Measurements from ENCODE around the gene SFTA2. TPM values are rescaled to one million over a fixed set of nuclear protein-coding genes. Genes with fewer than 3 reads are reported as not detected.

SFTA2 gene
- total and polyA plus RNA-seq, 9 of the 15 experiments (the other 6 are each of a cell fraction or from before 2014, with no cell fraction given), result not detected

DNA sequence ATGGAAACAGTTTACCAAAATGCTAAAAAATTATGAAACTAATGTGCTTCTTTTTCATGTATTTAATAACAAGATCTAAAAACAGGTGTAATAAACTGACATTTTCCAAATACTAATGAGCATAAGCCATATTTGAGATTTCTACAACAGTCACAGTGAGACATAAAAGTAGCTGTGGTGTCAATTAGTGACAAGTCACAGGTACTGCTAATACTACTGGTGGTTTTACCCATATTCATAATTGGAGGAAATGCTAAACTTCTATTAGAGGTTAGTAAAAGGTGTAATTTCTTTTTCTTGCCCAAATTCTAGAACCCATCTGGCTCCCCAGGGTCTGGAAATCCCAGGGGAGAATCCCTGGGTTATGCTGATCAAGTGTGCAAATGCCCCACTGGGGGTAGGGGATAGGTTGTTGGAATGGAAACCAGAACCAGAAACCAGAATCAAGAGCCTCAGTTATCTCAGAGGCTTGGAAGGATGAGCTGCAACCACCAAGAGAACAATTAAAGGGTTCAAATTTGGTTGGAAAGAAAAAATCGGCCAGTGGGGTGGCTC, 31.0 kb downstream of the SFTA2 start:
- ATAC-seq (no peak), FAIRE-seq (no peak), DNase-seq (ENCODE audit: extremely low read depth in 1 of 4, low spot score in 3 of 4) (no peak)
- intact Hi-C loops (cut with micrococcal nuclease) (no loop called here), in situ Hi-C loops (cut with MboI) (no loop called here)
- Histone ChIP-seq H3K27me3 (ENCODE audit: control insufficient read depth in 2 of 2, insufficient read depth in 2 of 2, low read length in 2 of 2) (no peaks in the 10 kb centered on the region), H2AFZ (ENCODE audit: low read depth, low read length) (no peak overlapping the region), H3K4me1 (replicated peaks in 1 of 2; ENCODE audit: control insufficient read depth in 2 of 2, insufficient read depth in 2 of 2, low read length in 2 of 2) (peaks cover 0 to 6% of the 10 kb centered on the region in 2 experiments; a peak in 1 of 5 replicates), H3K4me3 (no peak overlapping the region), H3K27ac (ENCODE audit: extremely low read depth, low read depth, low read length) (no peak overlapping the region), H3K4me2 (ENCODE audit: insufficient read depth, low read length) (no peak overlapping the region), H3K79me2 (ENCODE audit: control insufficient read depth, insufficient read depth, low read length) (no peaks in the 10 kb centered on the region), H3K9me1 (ENCODE audit: control insufficient read depth, insufficient read depth, low read length) (no peaks in the 10 kb centered on the region), H4K20me1 (replicated peaks; ENCODE audit: control insufficient read depth, insufficient read depth, low read length) (no peaks in the 10 kb centered on the region), H3K9me3 (replicated peaks; ENCODE audit: control insufficient read depth, insufficient read depth, low read depth, low read length) (no peaks in the 10 kb centered on the region), H3K9ac (ENCODE audit: insufficient read depth in 1 of 2, low read depth in 2 of 2, low read length in 2 of 2) (no peak overlapping the region), H3K36me3 (ENCODE audit: control insufficient read depth, insufficient read depth, low read length) (peaks cover 32% of the 10 kb centered on the region; the same call in 2 of the 3 replicates)
- POLR2A ChIA-PET, result interaction anchor here (1.4 to 2.2 kb wide), 3 partner anchors 11 to 28 kb away, joined by 5 to 6 read pairs (median 5); partner anchors contain the start of gene DDR1
- WGBS (ENCODE audit: insufficient coverage, low coverage, missing lambda C conversion rate), result 25% methylated on average over 1 of the region's 1 CpG
- CTCF ChIA-PET (ENCODE audit: low intra/inter-chr PET ratio), result no interaction called here
- BruUV-seq (replicated peaks), result no TSS peak
- TF ChIP-seq, protein P1, sequence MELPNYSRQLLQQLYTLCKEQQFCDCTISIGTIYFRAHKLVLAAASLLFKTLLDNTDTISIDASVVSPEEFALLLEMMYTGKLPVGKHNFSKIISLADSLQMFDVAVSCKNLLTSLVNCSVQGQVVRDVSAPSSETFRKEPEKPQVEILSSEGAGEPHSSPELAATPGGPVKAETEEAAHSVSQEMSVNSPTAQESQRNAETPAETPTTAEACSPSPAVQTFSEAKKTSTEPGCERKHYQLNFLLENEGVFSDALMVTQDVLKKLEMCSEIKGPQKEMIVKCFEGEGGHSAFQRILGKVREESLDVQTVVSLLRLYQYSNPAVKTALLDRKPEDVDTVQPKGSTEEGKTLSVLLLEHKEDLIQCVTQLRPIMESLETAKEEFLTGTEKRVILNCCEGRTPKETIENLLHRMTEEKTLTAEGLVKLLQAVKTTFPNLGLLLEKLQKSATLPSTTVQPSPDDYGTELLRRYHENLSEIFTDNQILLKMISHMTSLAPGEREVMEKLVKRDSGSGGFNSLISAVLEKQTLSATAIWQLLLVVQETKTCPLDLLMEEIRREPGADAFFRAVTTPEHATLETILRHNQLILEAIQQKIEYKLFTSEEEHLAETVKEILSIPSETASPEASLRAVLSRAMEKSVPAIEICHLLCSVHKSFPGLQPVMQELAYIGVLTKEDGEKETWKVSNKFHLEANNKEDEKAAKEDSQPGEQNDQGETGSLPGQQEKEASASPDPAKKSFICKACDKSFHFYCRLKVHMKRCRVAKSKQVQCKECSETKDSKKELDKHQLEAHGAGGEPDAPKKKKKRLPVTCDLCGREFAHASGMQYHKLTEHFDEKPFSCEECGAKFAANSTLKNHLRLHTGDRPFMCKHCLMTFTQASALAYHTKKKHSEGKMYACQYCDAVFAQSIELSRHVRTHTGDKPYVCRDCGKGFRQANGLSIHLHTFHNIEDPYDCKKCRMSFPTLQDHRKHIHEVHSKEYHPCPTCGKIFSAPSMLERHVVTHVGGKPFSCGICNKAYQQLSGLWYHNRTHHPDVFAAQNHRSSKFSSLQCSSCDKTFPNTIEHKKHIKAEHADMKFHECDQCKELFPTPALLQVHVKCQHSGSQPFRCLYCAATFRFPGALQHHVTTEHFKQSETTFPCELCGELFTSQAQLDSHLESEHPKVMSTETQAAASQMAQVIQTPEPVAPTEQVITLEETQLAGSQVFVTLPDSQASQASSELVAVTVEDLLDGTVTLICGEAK (IDR thresholded peaks at IDR 0.05), result no peak
- TF ChIP-seq, protein P1 (CRISPR knock-in tag; IDR thresholded peaks at IDR 0.05), result no peak
- TF ChIP-seq, protein P2, sequence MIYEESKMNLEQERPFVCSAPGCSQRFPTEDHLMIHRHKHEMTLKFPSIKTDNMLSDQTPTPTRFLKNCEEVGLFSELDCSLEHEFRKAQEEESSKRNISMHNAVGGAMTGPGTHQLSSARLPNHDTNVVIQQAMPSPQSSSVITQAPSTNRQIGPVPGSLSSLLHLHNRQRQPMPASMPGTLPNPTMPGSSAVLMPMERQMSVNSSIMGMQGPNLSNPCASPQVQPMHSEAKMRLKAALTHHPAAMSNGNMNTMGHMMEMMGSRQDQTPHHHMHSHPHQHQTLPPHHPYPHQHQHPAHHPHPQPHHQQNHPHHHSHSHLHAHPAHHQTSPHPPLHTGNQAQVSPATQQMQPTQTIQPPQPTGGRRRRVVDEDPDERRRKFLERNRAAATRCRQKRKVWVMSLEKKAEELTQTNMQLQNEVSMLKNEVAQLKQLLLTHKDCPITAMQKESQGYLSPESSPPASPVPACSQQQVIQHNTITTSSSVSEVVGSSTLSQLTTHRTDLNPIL (CRISPR knock-in tag; IDR thresholded peaks at IDR 0.05), result no peak
- TF ChIP-seq TAF9B (IDR thresholded peaks at IDR 0.05; ENCODE audit: partially characterized antibody), result no peak

Data from K562 (cell line).